WTC11 (cell line): Measurements from ENCODE around the gene RBM19.

Source experiments
- CBFB ChIP-seq: sonication (generic); formaldehyde crosslinking; IDR thresholded peaks from 2 replicates; pipeline ENCODE4 v1.8.1; 2022; ENCODE audit warnings: mild to moderate bottlenecking, low read depth, missing genetic modification reagents
- E2F5 ChIP-seq: sonication (generic); formaldehyde crosslinking; IDR thresholded peaks from 2 replicates; pipeline ENCODE4 v1.8.1; 2022; ENCODE audit warnings: mild to moderate bottlenecking, moderate library complexity, missing genetic modification reagents
- SP1 ChIP-seq: sonication (generic); formaldehyde crosslinking; conservative IDR thresholded peaks from 2 replicates; pipeline ENCODE4 v1.8.1; 2022; ENCODE audit warnings: missing genetic modification reagents
- TF ChIP-seq, protein P1 (sequence below): fragments of 200-600 bp; IDR thresholded peaks from 2 replicates; pipeline ENCODE4 v1.8.0; 2022; ENCODE audit warnings: antibody characterized with exemption

DNA sequence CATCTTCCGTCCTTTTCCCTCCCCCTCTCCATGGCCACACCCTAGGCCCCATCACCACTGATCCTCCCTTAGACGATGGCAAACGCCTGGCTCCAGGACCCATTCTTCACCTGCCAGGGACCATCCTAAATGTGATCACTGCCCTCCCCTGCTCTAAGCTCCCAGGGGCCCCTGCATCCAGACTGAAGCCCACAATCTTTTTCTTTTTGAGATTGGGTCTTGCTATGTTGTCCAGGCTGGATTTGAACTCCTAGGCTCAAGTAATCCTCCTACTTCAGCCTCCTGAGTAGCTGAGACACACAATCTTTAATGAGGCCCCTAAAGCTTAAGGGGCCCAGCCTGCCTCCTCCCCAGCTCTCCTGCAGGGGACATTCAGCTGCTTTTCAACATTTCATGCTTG lies 15.3 kb downstream of the RBM19 start:
- TF ChIP-seq, protein P1, sequence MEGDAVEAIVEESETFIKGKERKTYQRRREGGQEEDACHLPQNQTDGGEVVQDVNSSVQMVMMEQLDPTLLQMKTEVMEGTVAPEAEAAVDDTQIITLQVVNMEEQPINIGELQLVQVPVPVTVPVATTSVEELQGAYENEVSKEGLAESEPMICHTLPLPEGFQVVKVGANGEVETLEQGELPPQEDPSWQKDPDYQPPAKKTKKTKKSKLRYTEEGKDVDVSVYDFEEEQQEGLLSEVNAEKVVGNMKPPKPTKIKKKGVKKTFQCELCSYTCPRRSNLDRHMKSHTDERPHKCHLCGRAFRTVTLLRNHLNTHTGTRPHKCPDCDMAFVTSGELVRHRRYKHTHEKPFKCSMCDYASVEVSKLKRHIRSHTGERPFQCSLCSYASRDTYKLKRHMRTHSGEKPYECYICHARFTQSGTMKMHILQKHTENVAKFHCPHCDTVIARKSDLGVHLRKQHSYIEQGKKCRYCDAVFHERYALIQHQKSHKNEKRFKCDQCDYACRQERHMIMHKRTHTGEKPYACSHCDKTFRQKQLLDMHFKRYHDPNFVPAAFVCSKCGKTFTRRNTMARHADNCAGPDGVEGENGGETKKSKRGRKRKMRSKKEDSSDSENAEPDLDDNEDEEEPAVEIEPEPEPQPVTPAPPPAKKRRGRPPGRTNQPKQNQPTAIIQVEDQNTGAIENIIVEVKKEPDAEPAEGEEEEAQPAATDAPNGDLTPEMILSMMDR: no peak
- TF ChIP-seq SP1 (no peak), E2F5 (CRISPR knock-in tag) (no peak), CBFB (CRISPR knock-in tag) (no peak)
